GM12878 (cell line): ENCODE measurements around the gene CXorf58. TPM values are rescaled to one million over a fixed set of nuclear protein-coding genes. Genes with fewer than 3 reads are reported as not detected.

Source experiments
- BRCA1 ChIP-seq: IDR thresholded peaks from 2 replicates; pipeline ENCODE4 v1.6.1; 2011; ENCODE audit warnings: low read depth, low read length, improper control_type of control experiment
- ESRRA ChIP-seq: IDR thresholded peaks from 2 replicates; pipeline ENCODE4 v1.6.1; 2012; ENCODE audit warnings: mild to moderate bottlenecking, low read length, improper control_type of control experiment
- GABPA ChIP-seq: IDR thresholded peaks from 2 replicates; pipeline ENCODE4 v1.6.1; 2014; ENCODE audit warnings: antibody characterized with exemption, low read depth, mild to moderate bottlenecking, inconsistent platforms
- HDAC2 ChIP-seq: fragments of 200-600 bp; sonication (generic); IDR thresholded peaks from 2 replicates; pipeline ENCODE4 v1.6.1; 2017
- KDM1A ChIP-seq: fragments of 200-600 bp; sonication (generic); IDR thresholded peaks from 2 replicates; pipeline ENCODE4 v1.6.1; 2016; ENCODE audit warnings: borderline replicate concordance
- MXI1 ChIP-seq: fragments of 150-350 bp; IDR thresholded peaks from 2 replicates; pipeline ENCODE4 v1.6.1; 2011; ENCODE audit warnings: low read depth, mild to moderate bottlenecking, inconsistent platforms, low read length, improper control_type of control experiment
- RUNX3 ChIP-seq: IDR thresholded peaks from 2 replicates; pipeline ENCODE4 v1.6.1; 2012; ENCODE audit warnings: low read length, inconsistent platforms
- SREBF1 ChIP-seq: IDR thresholded peaks from 2 replicates; pipeline ENCODE4 v1.6.1; 2012; ENCODE audit warnings: mild to moderate bottlenecking, low read length
- STAT3 ChIP-seq: IDR thresholded peaks from 2 replicates; pipeline ENCODE4 v1.6.1; 2011; ENCODE audit warnings: low read depth, low read length, improper control_type of control experiment
- TARDBP ChIP-seq: IDR thresholded peaks from 2 replicates; pipeline ENCODE4 v1.6.1; 2016; ENCODE audit warnings: borderline replicate concordance
- polyA plus RNA-seq, 11 experiments: library from polyadenylated mRNA; depleted of rRNA in 4 of 11; unstranded in 6 of 11; stranded (reverse) in 5 of 11; fragments of >200 nt; fragmentation: Nextera tagmentation in 4 of 11; fragmentation: Illumina TruSeq in 1 of 11; extraction: Ambion mirVana in 4 of 11; extraction: Trizol in 1 of 11; gene quantifications; 1 replicate in 1 of 11; 2 replicates in 10 of 11; pipeline versions ENCODE4 v1.2.1 to v1.2.3, GENCODE V29; 2011 to 2016; ENCODE audit warnings: inconsistent platforms in 2 of 11, missing spikeins in 2 of 11, low read depth in 1 of 11
- total RNA-seq, 4 experiments: library from RNA; depleted of rRNA in 3 of 4; stranded (reverse); fragments of >200 nt in 3 of 4; fragmentation: Illumina TruSeq in 1 of 4; extraction: Trizol in 1 of 4; gene quantifications; 2 replicates each; pipeline versions ENCODE4 v1.2.1 to v1.2.3, GENCODE V29; 2013 to 2021
- TF ChIP-seq, protein P1 (sequence below): fragments of 450-650 bp; IDR thresholded peaks from 2 replicates; pipeline ENCODE4 v1.6.1; 2017; ENCODE audit warnings: low read depth, mild to moderate bottlenecking, moderate library complexity
- TF ChIP-seq, protein P2 (sequence below): fragments of 450-650 bp; IDR thresholded peaks from 2 replicates; pipeline ENCODE4 v1.6.1; 2016; ENCODE audit warnings: mild to moderate bottlenecking
- TF ChIP-seq, protein P3 (sequence below): fragments of 450-650 bp; IDR thresholded peaks from 2 replicates; pipeline ENCODE4 v1.6.1; 2017; ENCODE audit warnings: mild to moderate bottlenecking
- TF ChIP-seq, protein P4 (sequence below): fragments of 150-350 bp; IDR thresholded peaks from 2 replicates; pipeline ENCODE4 v1.6.1; 2016; ENCODE audit warnings: low read depth, low read length
- TF ChIP-seq, protein P5 (sequence below): IDR thresholded peaks from 2 replicates; pipeline ENCODE4 v1.6.1; 2012; ENCODE audit warnings: improper control_type of control experiment, low read depth, low read length; ENCODE audit not compliant: insufficient replicate concordance

The CXorf58 gene
- total and polyA plus RNA-seq, 10 of the 15 experiments (the other 5 are each of a cell fraction or from before 2014, with no cell fraction given), result 0.10 to 0.24 (median 0.13) TPM; not detected in 5

DNA sequence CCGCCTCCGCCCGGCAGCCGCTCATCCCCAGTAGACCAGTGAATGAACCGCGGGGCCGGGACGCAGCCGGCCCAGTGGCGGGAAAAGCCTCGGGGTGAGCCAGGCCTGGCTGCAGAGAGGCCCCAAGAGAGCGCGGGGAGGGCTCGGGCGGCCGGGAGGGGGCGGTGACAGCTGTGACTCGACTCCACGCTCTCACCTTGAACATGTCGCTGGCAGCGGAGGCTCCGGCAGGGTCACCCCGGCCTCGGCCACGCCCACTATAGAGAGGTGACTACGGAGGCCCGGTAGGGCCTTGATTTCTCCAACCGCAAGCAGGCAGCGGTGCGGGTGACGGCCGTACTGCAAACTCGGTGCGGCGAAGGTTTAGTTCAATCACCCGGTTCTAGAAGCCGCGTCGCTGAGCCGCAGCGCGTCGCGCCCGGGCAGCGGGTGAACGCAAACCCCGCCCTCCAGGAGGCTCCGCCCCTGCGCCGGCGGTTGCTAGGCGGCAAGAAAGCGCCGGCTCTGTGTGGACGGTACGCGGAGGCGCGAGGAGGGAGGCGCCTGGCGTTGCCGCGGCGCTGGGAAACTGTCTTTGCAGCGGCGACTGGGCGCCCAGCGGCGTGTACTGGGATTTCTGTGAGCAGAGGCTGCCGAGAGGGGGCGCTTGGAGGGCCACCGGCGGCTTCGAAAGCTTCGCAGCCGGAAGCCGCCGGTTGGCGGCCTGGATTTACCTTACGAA, at the start of gene CXorf58, which contains the start of gene APOO (continued):
- TF ChIP-seq, protein P1, sequence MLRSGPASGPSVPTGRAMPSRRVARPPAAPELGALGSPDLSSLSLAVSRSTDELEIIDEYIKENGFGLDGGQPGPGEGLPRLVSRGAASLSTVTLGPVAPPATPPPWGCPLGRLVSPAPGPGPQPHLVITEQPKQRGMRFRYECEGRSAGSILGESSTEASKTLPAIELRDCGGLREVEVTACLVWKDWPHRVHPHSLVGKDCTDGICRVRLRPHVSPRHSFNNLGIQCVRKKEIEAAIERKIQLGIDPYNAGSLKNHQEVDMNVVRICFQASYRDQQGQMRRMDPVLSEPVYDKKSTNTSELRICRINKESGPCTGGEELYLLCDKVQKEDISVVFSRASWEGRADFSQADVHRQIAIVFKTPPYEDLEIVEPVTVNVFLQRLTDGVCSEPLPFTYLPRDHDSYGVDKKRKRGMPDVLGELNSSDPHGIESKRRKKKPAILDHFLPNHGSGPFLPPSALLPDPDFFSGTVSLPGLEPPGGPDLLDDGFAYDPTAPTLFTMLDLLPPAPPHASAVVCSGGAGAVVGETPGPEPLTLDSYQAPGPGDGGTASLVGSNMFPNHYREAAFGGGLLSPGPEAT, result no peak; the same call in 1 of the 2 replicates
- TF ChIP-seq HDAC2, result no peak
- TF ChIP-seq, protein P2, sequence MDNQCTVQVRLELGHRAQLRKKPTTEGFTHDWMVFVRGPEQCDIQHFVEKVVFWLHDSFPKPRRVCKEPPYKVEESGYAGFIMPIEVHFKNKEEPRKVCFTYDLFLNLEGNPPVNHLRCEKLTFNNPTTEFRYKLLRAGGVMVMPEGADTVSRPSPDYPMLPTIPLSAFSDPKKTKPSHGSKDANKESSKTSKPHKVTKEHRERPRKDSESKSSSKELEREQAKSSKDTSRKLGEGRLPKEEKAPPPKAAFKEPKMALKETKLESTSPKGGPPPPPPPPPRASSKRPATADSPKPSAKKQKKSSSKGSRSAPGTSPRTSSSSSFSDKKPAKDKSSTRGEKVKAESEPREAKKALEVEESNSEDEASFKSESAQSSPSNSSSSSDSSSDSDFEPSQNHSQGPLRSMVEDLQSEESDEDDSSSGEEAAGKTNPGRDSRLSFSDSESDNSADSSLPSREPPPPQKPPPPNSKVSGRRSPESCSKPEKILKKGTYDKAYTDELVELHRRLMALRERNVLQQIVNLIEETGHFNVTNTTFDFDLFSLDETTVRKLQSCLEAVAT, result no peak
- no peak; the same call in 1 of the 2 replicates for TF ChIP-seq ESRRA
- no peak for TF ChIP-seq KDM1A
- no peak for TF ChIP-seq BRCA1
- TF ChIP-seq, protein P3, sequence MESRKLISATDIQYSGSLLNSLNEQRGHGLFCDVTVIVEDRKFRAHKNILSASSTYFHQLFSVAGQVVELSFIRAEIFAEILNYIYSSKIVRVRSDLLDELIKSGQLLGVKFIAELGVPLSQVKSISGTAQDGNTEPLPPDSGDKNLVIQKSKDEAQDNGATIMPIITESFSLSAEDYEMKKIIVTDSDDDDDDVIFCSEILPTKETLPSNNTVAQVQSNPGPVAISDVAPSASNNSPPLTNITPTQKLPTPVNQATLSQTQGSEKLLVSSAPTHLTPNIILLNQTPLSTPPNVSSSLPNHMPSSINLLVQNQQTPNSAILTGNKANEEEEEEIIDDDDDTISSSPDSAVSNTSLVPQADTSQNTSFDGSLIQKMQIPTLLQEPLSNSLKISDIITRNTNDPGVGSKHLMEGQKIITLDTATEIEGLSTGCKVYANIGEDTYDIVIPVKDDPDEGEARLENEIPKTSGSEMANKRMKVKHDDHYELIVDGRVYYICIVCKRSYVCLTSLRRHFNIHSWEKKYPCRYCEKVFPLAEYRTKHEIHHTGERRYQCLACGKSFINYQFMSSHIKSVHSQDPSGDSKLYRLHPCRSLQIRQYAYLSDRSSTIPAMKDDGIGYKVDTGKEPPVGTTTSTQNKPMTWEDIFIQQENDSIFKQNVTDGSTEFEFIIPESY, result no peak
- TF ChIP-seq, protein P4, sequence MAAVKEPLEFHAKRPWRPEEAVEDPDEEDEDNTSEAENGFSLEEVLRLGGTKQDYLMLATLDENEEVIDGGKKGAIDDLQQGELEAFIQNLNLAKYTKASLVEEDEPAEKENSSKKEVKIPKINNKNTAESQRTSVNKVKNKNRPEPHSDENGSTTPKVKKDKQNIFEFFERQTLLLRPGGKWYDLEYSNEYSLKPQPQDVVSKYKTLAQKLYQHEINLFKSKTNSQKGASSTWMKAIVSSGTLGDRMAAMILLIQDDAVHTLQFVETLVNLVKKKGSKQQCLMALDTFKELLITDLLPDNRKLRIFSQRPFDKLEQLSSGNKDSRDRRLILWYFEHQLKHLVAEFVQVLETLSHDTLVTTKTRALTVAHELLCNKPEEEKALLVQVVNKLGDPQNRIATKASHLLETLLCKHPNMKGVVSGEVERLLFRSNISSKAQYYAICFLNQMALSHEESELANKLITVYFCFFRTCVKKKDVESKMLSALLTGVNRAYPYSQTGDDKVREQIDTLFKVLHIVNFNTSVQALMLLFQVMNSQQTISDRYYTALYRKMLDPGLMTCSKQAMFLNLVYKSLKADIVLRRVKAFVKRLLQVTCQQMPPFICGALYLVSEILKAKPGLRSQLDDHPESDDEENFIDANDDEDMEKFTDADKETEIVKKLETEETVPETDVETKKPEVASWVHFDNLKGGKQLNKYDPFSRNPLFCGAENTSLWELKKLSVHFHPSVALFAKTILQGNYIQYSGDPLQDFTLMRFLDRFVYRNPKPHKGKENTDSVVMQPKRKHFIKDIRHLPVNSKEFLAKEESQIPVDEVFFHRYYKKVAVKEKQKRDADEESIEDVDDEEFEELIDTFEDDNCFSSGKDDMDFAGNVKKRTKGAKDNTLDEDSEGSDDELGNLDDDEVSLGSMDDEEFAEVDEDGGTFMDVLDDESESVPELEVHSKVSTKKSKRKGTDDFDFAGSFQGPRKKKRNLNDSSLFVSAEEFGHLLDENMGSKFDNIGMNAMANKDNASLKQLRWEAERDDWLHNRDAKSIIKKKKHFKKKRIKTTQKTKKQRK, result no peak
- no peak for TF ChIP-seq TARDBP
- TF ChIP-seq, protein P5, sequence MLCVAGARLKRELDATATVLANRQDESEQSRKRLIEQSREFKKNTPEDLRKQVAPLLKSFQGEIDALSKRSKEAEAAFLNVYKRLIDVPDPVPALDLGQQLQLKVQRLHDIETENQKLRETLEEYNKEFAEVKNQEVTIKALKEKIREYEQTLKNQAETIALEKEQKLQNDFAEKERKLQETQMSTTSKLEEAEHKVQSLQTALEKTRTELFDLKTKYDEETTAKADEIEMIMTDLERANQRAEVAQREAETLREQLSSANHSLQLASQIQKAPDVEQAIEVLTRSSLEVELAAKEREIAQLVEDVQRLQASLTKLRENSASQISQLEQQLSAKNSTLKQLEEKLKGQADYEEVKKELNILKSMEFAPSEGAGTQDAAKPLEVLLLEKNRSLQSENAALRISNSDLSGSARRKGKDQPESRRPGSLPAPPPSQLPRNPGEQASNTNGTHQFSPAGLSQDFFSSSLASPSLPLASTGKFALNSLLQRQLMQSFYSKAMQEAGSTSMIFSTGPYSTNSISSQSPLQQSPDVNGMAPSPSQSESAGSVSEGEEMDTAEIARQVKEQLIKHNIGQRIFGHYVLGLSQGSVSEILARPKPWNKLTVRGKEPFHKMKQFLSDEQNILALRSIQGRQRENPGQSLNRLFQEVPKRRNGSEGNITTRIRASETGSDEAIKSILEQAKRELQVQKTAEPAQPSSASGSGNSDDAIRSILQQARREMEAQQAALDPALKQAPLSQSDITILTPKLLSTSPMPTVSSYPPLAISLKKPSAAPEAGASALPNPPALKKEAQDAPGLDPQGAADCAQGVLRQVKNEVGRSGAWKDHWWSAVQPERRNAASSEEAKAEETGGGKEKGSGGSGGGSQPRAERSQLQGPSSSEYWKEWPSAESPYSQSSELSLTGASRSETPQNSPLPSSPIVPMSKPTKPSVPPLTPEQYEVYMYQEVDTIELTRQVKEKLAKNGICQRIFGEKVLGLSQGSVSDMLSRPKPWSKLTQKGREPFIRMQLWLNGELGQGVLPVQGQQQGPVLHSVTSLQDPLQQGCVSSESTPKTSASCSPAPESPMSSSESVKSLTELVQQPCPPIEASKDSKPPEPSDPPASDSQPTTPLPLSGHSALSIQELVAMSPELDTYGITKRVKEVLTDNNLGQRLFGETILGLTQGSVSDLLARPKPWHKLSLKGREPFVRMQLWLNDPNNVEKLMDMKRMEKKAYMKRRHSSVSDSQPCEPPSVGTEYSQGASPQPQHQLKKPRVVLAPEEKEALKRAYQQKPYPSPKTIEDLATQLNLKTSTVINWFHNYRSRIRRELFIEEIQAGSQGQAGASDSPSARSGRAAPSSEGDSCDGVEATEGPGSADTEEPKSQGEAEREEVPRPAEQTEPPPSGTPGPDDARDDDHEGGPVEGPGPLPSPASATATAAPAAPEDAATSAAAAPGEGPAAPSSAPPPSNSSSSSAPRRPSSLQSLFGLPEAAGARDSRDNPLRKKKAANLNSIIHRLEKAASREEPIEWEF, result no peak
- TF ChIP-seq MXI1, result peak; percentile 3; the same call in 1 of the 2 replicates
- TF ChIP-seq RUNX3, result peak; percentile 88
- TF ChIP-seq GABPA, result 0 out of 2 replicates have a peak, but pooled peaks have one; percentile 20
- no peak for TF ChIP-seq STAT3
- TF ChIP-seq SREBF1, result no peak
